HT-29 (cell line): Measurements from ENCODE around the gene NHLRC4. TPM values are rescaled to one million over a fixed set of nuclear protein-coding genes. Genes with fewer than 3 reads are reported as not detected.

Source experiments
- DNase-seq: peaks from one replicate; pipeline ENCODE4 v3.0.0-alpha.2; 2015; ENCODE audit warnings: low spot score
- total RNA-seq: library from RNA; depleted of rRNA; stranded (reverse); fragments of >200 nt; shearing (Covaris generic); gene quantifications from 2 replicates; pipeline ENCODE4 v1.2.3, GENCODE V29; 2014

Gene NHLRC4
- total RNA-seq, 1 experiment from 2014 or later: 0.13 TPM

GRCh38 chr16:530111-530817, 36.5 kb upstream of the NHLRC4 start:
- no peak for DNase-seq

GRCh38 chr16:531494-532125, 35.2 kb upstream of the NHLRC4 start:
- no peak for DNase-seq

GRCh38 chr16:533391-534123, 33.2 kb upstream of the NHLRC4 start:
- peak; percentile 48 for DNase-seq

GRCh38 chr16:534135-534534, 32.7 kb upstream of the NHLRC4 start:
- DNase-seq: peak; percentile 58

GRCh38 chr16:534856-535445, 31.9 kb upstream of the NHLRC4 start:
- DNase-seq: no peak

GRCh38 chr16:535446-536405, 31.1 kb upstream of the NHLRC4 start:
- peak; percentile 77 for DNase-seq

- DNase-seq: no peak
These were observed 30.1 kb upstream of the NHLRC4 start for GRCh38 chr16:536746-537145.

- DNase-seq: no peak
These were observed 29.1 kb upstream of the NHLRC4 start for GRCh38 chr16:537415-538335.

- DNase-seq: no peak
These were observed 26.8 kb upstream of the NHLRC4 start for GRCh38 chr16:539901-540530.

- DNase-seq: no peak
These were observed 26.0 kb upstream of the NHLRC4 start for GRCh38 chr16:540645-541340.

GRCh38 chr16:543301-544164, 23.3 kb upstream of the NHLRC4 start:
- no peak for DNase-seq

- DNase-seq: no peak
These were observed 22.3 kb upstream of the NHLRC4 start for GRCh38 chr16:544517-544916.

GRCh38 chr16:546909-547770, 19.7 kb upstream of the NHLRC4 start:
- DNase-seq: no peak

GRCh38 chr16:548586-548985, 18.2 kb upstream of the NHLRC4 start:
- no peak for DNase-seq

GRCh38 chr16:549544-550263, 17.1 kb upstream of the NHLRC4 start:
- no peak for DNase-seq

GRCh38 chr16:551210-551609, 15.6 kb upstream of the NHLRC4 start:
- DNase-seq: no peak
